SK-N-SH (cell line): ENCODE results near the gene MYOM1. TPM values are rescaled to one million over a fixed set of nuclear protein-coding genes. Genes with fewer than 3 reads are reported as not detected.

Experiments used
- CTCF ChIA-PET: fragments of 300-600, 350-600 bp; formaldehyde crosslinking; extraction: SDS; loops from one replicate; lab custom pipeline; 2021; lab: Yijun Ruan, JAX
- POLR2A ChIA-PET: fragments of 350-600 bp; sonication (Branson Sonifier 250); formaldehyde crosslinking; extraction: SDS; loops from one replicate; lab custom pipeline; 2020; ENCODE audit warnings: antibody characterized with exemption, inconsistent platforms; lab: Yijun Ruan, JAX
- DNase-seq: peaks from one replicate; pipeline ENCODE4 v3.0.0; 2012
- H2AFZ ChIP-seq: fragments of 200-600 bp; sonication (generic); 2 replicates; pipeline ENCODE4 v1.8.1; 2016; ENCODE audit warnings: antibody characterized with exemption, mild to moderate bottlenecking, low read depth
- H3F3A ChIP-seq: fragments of 200-600 bp; sonication (generic); replicated peaks from 2 replicates; pipeline ENCODE3; 2016; ENCODE audit warnings: antibody characterized with exemption, mild to moderate bottlenecking; ENCODE audit not compliant: insufficient read depth
- H3K27ac ChIP-seq, 2 experiments: fragments of 200-500 bp in 1 of 2; fragments of 200-600 bp in 1 of 2; sonication (Bioruptor generic) in 1 of 2; sonication (generic), shearing (Covaris generic) in 1 of 2; 2 replicates each; pipeline versions ENCODE4 v1.5.1 to v1.6.1; 2014 to 2016; ENCODE audit warnings: low read depth in 2 of 2, inconsistent platforms in 1 of 2, low read length in 1 of 2, mild to moderate bottlenecking in 1 of 2, mixed read lengths in 1 of 2
- H3K27me3 ChIP-seq: fragments of 200-600 bp; sonication (generic), shearing (Covaris generic); 2 replicates; pipeline ENCODE4 v1.6.1; 2016; ENCODE audit warnings: mixed run types; ENCODE audit not compliant: insufficient read depth
- H3K36me3 ChIP-seq, 2 experiments: fragments of 200-500 bp in 1 of 2; fragments of 200-600 bp in 1 of 2; sonication (Bioruptor generic) in 1 of 2; sonication (generic) in 1 of 2; replicated peaks in 1 of 2; 2 replicates each; pipeline versions ENCODE3 to v1.5.1; 2014 to 2016; ENCODE audit warnings: low read length in 1 of 2, mild to moderate bottlenecking in 1 of 2; ENCODE audit not compliant: insufficient read depth in 2 of 2, control insufficient read depth in 1 of 2
- H3K4me1 ChIP-seq, 2 experiments: fragments of 200-500 bp in 1 of 2; fragments of 200-600 bp in 1 of 2; sonication (Bioruptor generic) in 1 of 2; sonication (generic), shearing (Covaris generic) in 1 of 2; 2 replicates each; pipeline versions ENCODE4 v1.5.1 to v1.6.1; 2014 to 2016; ENCODE audit warnings: low read depth in 1 of 2, low read length in 1 of 2, mixed run types in 1 of 2; ENCODE audit not compliant: insufficient read depth in 2 of 2, control insufficient read depth in 1 of 2
- H3K4me2 ChIP-seq: fragments of 200-600 bp; sonication (generic), shearing (Covaris generic); 2 replicates; pipeline ENCODE4 v1.6.1; 2017; ENCODE audit warnings: mixed run types
- H3K4me3 ChIP-seq, 2 experiments: fragments of 200-500 bp in 1 of 2; fragments of 200-600 bp in 1 of 2; sonication (Bioruptor generic) in 1 of 2; sonication (generic), shearing (Covaris generic) in 1 of 2; 2 replicates each; pipeline versions ENCODE4 v1.5.1 to v1.8.1; 2014 to 2016; ENCODE audit warnings: low read depth in 2 of 2, inconsistent platforms in 1 of 2, low read length in 1 of 2, mild to moderate bottlenecking in 1 of 2, mixed read lengths in 1 of 2, moderate library complexity in 1 of 2
- H3K79me2 ChIP-seq: fragments of 200-600 bp; sonication (generic); 2 replicates; pipeline ENCODE4 v1.8.1; 2017; ENCODE audit warnings: mild to moderate bottlenecking; ENCODE audit not compliant: insufficient read depth
- H3K9ac ChIP-seq: fragments of 200-600 bp; sonication (generic); 2 replicates; pipeline ENCODE4 v1.6.1; 2017; ENCODE audit warnings: mixed run types
- H3K9me2 ChIP-seq: fragments of 200-600 bp; sonication (generic); 2 replicates; pipeline ENCODE4 v1.6.1; 2017; ENCODE audit warnings: mixed run types
- H3K9me3 ChIP-seq: fragments of 200-600 bp; sonication (generic); 2 replicates; pipeline ENCODE4 v1.6.1; 2017; ENCODE audit warnings: mixed run types, mild to moderate bottlenecking, moderate library complexity
- H4K20me1 ChIP-seq: fragments of 200-600 bp; sonication (generic); 2 replicates; pipeline ENCODE4 v1.6.1; 2017; ENCODE audit warnings: mild to moderate bottlenecking, mixed run types; ENCODE audit not compliant: insufficient read depth
- CHD2 ChIP-seq: fragments of 150-350 bp; IDR thresholded peaks from 2 replicates; pipeline ENCODE4 v1.6.1; 2018; ENCODE audit warnings: low read length; ENCODE audit not compliant: partially characterized antibody
- EP300 ChIP-seq, 2 experiments: IDR thresholded peaks; 2 replicates each; pipeline versions ENCODE4 v1.4.0 to v1.6.1; 2012; ENCODE audit warnings: borderline replicate concordance in 1 of 2, low read depth in 1 of 2, low read length in 1 of 2
- GABPA ChIP-seq: IDR thresholded peaks from 2 replicates; pipeline ENCODE4 v1.4.0; 2012; ENCODE audit warnings: low read depth, mild to moderate bottlenecking
- MXI1 ChIP-seq: IDR thresholded peaks from 2 replicates; pipeline ENCODE4 v1.6.1; 2012; ENCODE audit warnings: mild to moderate bottlenecking, low read depth, low read length, improper control_type of control experiment
- SIN3A ChIP-seq: IDR thresholded peaks from 2 replicates; pipeline ENCODE4 v1.6.1; 2012; ENCODE audit warnings: low read depth, mild to moderate bottlenecking, low read length, moderate library complexity, borderline replicate concordance
- SMC3 ChIP-seq: IDR thresholded peaks from 2 replicates; pipeline ENCODE4 v1.6.1; 2012; ENCODE audit warnings: low read depth, low read length, improper control_type of control experiment
- TAF1 ChIP-seq: IDR thresholded peaks from 2 replicates; pipeline ENCODE4 v1.6.1; 2012; ENCODE audit warnings: low read depth, mild to moderate bottlenecking, low read length, moderate library complexity, borderline replicate concordance
- WGBS: methylation state at CpG from one replicate; pipeline ENCODE4 v1.1.6; 2017; ENCODE audit warnings: low lambda C conversion rate; 5-methylcytosine and 5-hydroxymethylcytosine counted together
- polyA plus RNA-seq, 3 experiments: library from polyadenylated mRNA; depleted of rRNA; stranded (reverse); fragments of >200 nt; gene quantifications; 2 replicates each; pipeline ENCODE4 v1.2.3, GENCODE V29; 2012
- TF ChIP-seq, protein P1 (sequence below): IDR thresholded peaks from 2 replicates; pipeline ENCODE4 v1.6.1; 2012; ENCODE audit warnings: mild to moderate bottlenecking, low read depth, low read length, moderate library complexity
- TF ChIP-seq, protein P2 (sequence below): IDR thresholded peaks from 2 replicates; pipeline ENCODE4 v1.4.0; 2012; ENCODE audit warnings: low read depth, borderline replicate concordance

The MYOM1 gene
- polyA plus RNA-seq, 1 of the 3 experiments (the other 2 are of a cell fraction), result 0.07 TPM

- Histone ChIP-seq H3K9ac (no peak overlapping the region), H3K79me2 (no peaks in the 10 kb centered on the region), H3K36me3 (no peaks in the 10 kb centered on the region), H3K27me3 (no peaks in the 10 kb centered on the region), H3K4me2 (no peak overlapping the region), H3K9me3 (no peaks in the 10 kb centered on the region), H2AFZ (no peak overlapping the region), H3K27ac (no peak overlapping the region), H3K4me1 (peaks cover 0 to 2% of the 10 kb centered on the region in 2 experiments; a peak in 2 of 4 replicates), H3F3A (no peaks in the 10 kb centered on the region), H4K20me1 (no peaks in the 10 kb centered on the region), H3K9me2 (no peaks in the 10 kb centered on the region), H3K4me3 (no peak overlapping the region)
- TF ChIP-seq GABPA (no peak), SIN3A (no peak)
- POLR2A ChIA-PET, result no interaction called here
- CTCF ChIA-PET, result interaction anchor here (0.7 to 2.1 kb wide), 3 partner anchors 24 to 61 kb away, joined by 3 to 9 read pairs (median 3); no protein-coding TSS in a partner anchor
- 100% methylated on average over 1 of the region's 1 CpG for WGBS
- DNase-seq, result no peak
Measured at GRCh38 chr18:3124822-3125221, 94.9 kb downstream of the MYOM1 start.

- H3K27me3 ChIP-seq, result no peaks in the 10 kb centered on the region
- no peaks in the 10 kb centered on the region for H4K20me1 ChIP-seq
- CTCF ChIA-PET, result no interaction called here
- H3K9ac ChIP-seq, result no peak overlapping the region
- H3K4me2 ChIP-seq, result no peak overlapping the region
- no peaks in the 10 kb centered on the region for H3K9me2 ChIP-seq
- H3F3A ChIP-seq, result no peaks in the 10 kb centered on the region
- WGBS, result 88% methylated on average over 5 of the region's 5 CpGs
- no peak overlapping the region for H3K27ac ChIP-seq
- no peaks in the 10 kb centered on the region for H3K36me3 ChIP-seq
- DNase-seq, result no peak
- H2AFZ ChIP-seq, result no peak overlapping the region
- no peak overlapping the region for H3K4me3 ChIP-seq
- TF ChIP-seq EP300 (IDR thresholded peaks at IDR 0.05; ENCODE audit: borderline replicate concordance in 1 of 2, low read depth in 1 of 2, low read length in 1 of 2) (no peak), SIN3A (no peak), MXI1 (no peak), TAF1 (no peak), SMC3 (no peak), CHD2 (no peak)
- TF ChIP-seq, protein P1, sequence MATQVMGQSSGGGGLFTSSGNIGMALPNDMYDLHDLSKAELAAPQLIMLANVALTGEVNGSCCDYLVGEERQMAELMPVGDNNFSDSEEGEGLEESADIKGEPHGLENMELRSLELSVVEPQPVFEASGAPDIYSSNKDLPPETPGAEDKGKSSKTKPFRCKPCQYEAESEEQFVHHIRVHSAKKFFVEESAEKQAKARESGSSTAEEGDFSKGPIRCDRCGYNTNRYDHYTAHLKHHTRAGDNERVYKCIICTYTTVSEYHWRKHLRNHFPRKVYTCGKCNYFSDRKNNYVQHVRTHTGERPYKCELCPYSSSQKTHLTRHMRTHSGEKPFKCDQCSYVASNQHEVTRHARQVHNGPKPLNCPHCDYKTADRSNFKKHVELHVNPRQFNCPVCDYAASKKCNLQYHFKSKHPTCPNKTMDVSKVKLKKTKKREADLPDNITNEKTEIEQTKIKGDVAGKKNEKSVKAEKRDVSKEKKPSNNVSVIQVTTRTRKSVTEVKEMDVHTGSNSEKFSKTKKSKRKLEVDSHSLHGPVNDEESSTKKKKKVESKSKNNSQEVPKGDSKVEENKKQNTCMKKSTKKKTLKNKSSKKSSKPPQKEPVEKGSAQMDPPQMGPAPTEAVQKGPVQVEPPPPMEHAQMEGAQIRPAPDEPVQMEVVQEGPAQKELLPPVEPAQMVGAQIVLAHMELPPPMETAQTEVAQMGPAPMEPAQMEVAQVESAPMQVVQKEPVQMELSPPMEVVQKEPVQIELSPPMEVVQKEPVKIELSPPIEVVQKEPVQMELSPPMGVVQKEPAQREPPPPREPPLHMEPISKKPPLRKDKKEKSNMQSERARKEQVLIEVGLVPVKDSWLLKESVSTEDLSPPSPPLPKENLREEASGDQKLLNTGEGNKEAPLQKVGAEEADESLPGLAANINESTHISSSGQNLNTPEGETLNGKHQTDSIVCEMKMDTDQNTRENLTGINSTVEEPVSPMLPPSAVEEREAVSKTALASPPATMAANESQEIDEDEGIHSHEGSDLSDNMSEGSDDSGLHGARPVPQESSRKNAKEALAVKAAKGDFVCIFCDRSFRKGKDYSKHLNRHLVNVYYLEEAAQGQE, result no peak
- TF ChIP-seq, protein P2, sequence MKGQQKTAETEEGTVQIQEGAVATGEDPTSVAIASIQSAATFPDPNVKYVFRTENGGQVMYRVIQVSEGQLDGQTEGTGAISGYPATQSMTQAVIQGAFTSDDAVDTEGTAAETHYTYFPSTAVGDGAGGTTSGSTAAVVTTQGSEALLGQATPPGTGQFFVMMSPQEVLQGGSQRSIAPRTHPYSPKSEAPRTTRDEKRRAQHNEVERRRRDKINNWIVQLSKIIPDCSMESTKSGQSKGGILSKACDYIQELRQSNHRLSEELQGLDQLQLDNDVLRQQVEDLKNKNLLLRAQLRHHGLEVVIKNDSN, result no peak
- H3K9me3 ChIP-seq, result no peaks in the 10 kb centered on the region
- POLR2A ChIA-PET, result no interaction called here
- no peaks in the 10 kb centered on the region for H3K79me2 ChIP-seq
- H3K4me1 ChIP-seq, result no peaks in the 10 kb centered on the region
Measured at GRCh38 chr18:3122851-3123250, 96.9 kb downstream of the MYOM1 start.
